ENCODE data around the gene PDE4D.

The PDE4D gene

GRCh38 chr5:59759600-59760351 is 133.8 kb downstream of the PDE4D start:
- Histone ChIP-seq H3K27ac (replicated peaks) (no peak overlapping the region), H3K4me3 (replicated peaks; ENCODE audit: insufficient read depth, low read length) (no peak overlapping the region), H3K27me3 (ENCODE audit: insufficient read depth, poor library complexity, severe bottlenecking) (no peaks in the 10 kb centered on the region)
- DNase-seq (ENCODE audit: low read depth in 1 of 2, low spot score in 1 of 2) = no peak
- no peak for TF ChIP-seq GABPA (IDR thresholded peaks at IDR 0.05; ENCODE audit: low read depth)
- no peak for TF ChIP-seq SPI1 (IDR thresholded peaks at IDR 0.05; ENCODE audit: borderline replicate concordance, low read depth)
- TF ChIP-seq REST (IDR thresholded peaks at IDR 0.05; ENCODE audit: insufficient replicate concordance, low read depth) = no peak

GRCh38 chr5:59758566-59758965 is 135.0 kb downstream of the PDE4D start:
- Histone ChIP-seq H3K27ac (replicated peaks) (no peak overlapping the region), H3K27me3 (ENCODE audit: insufficient read depth, poor library complexity, severe bottlenecking) (no peaks in the 10 kb centered on the region), H3K4me3 (replicated peaks; ENCODE audit: insufficient read depth, low read length) (no peak overlapping the region)
- DNase-seq (ENCODE audit: low read depth in 1 of 2, low spot score in 1 of 2) = no peak
- TF ChIP-seq POLR2AphosphoS5 (IDR thresholded peaks at IDR 0.05; ENCODE audit: low read depth) (no peak), GABPA (IDR thresholded peaks at IDR 0.05; ENCODE audit: low read depth) (no peak), SPI1 (IDR thresholded peaks at IDR 0.05; ENCODE audit: borderline replicate concordance, low read depth) (no peak), CTCF (IDR thresholded peaks at IDR 0.05; ENCODE audit: insufficient read depth, low read length) (no peak), REST (IDR thresholded peaks at IDR 0.05; ENCODE audit: insufficient replicate concordance, low read depth) (no peak)

- DNase-seq (ENCODE audit: low read depth in 1 of 2, low spot score in 1 of 2) = no peak
- H3K27ac ChIP-seq (replicated peaks) = no peak overlapping the region
- TF ChIP-seq GABPA (IDR thresholded peaks at IDR 0.05; ENCODE audit: low read depth) = no peak
- TF ChIP-seq REST (IDR thresholded peaks at IDR 0.05; ENCODE audit: insufficient replicate concordance, low read depth) = no peak
- no peak for TF ChIP-seq CTCF (IDR thresholded peaks at IDR 0.05; ENCODE audit: insufficient read depth, low read length)
- no peak for TF ChIP-seq SPI1 (IDR thresholded peaks at IDR 0.05; ENCODE audit: borderline replicate concordance, low read depth)
- TF ChIP-seq POLR2AphosphoS5 (IDR thresholded peaks at IDR 0.05; ENCODE audit: low read depth) = no peak
- no peaks in the 10 kb centered on the region for H3K27me3 ChIP-seq (ENCODE audit: insufficient read depth, poor library complexity, severe bottlenecking)
- no peak overlapping the region for H3K4me3 ChIP-seq (replicated peaks; ENCODE audit: insufficient read depth, low read length)
Observed at GRCh38 chr5:59757442-59757841, 136.1 kb downstream of the PDE4D start.
